RWPE1 (cell line): ENCODE data around the gene PNPO.

Experiments used
- CTCF ChIA-PET: fragments of 350-600 bp; sonication (Branson Sonifier 250); formaldehyde crosslinking; extraction: SDS; loops from one replicate; lab custom pipeline; 2021; lab: Yijun Ruan, JAX
- POLR2A ChIA-PET: fragments of 400-600 bp; formaldehyde crosslinking; extraction: SDS; loops from one replicate; lab custom pipeline; 2020; ENCODE audit warnings: antibody characterized with exemption; ENCODE audit not compliant: low non-redundant PET; lab: Yijun Ruan, JAX
- DNase-seq: peaks from one replicate; pipeline ENCODE4 v3.0.0; 2012; ENCODE audit warnings: low spot score
- H3K27ac ChIP-seq: fragments of 450-650 bp; 2 replicates; pipeline ENCODE4 v1.5.1; 2017
- TF ChIP-seq, protein P1 (sequence below): fragments of 450-650 bp; conservative IDR thresholded peaks from 2 replicates; pipeline ENCODE4 v1.5.1; 2017; ENCODE audit warnings: low read depth, mild to moderate bottlenecking

PNPO gene

DNA sequence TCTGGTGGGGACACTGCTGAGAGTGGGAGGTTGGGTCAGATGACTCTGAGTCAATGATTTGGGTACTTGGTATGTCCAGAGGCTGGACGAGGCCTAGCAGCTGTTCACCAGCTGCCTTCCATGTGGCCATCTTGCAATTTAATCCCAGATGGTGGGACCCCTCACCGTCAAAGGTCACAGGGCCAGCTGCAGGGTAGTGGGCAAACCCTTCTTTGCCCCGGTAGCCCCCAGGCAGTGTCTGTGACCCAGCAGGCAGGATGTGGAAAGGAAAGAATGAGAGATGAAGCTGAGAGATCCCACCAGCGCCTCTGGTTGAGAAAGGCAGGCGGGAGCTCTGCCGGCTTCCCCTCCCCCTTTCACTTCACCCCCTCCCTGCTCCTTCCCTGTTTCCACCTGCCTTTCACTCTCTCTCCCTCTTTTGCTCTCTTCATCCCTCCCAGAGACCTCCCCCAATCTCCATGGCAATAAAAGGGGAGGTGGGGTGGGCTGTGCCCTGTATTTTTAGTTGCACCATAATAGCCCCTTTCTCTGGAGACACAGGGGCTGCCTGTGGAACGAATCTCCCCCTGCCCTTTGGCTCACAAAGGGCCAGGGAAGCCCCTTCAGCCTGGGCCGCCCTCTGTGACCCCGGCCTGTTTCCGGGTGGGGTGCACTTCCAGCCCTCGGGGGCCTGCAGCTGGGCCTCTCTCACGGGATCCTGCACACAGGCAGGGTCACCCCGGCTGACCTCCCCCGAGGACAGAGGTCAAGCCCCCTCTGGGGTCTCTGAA, 49.8 kb downstream of the PNPO start:
- DNase-seq: no peak
- H3K27ac ChIP-seq: no peak overlapping the region

DNA sequence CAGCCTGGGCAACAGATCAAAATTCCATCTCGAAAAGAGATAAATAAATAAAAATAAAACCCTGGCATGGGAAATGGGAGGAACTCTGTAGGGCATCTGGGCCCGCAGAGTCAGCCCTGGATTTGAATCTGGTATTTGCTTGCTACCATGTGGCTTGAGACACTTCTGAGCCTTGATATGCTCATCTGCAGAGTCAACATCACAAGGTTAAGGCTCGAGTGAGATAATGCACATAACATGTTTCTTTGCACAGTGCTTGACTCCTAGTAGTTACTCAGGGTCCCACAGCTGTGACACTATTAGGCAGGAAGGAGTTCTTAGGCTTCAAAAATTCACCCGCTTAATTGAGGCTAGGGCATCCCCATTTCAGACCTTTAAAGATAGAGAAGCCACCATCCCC, 50.8 kb downstream of the PNPO start:
- no peak overlapping the region for H3K27ac ChIP-seq
- TF ChIP-seq, protein P1, sequence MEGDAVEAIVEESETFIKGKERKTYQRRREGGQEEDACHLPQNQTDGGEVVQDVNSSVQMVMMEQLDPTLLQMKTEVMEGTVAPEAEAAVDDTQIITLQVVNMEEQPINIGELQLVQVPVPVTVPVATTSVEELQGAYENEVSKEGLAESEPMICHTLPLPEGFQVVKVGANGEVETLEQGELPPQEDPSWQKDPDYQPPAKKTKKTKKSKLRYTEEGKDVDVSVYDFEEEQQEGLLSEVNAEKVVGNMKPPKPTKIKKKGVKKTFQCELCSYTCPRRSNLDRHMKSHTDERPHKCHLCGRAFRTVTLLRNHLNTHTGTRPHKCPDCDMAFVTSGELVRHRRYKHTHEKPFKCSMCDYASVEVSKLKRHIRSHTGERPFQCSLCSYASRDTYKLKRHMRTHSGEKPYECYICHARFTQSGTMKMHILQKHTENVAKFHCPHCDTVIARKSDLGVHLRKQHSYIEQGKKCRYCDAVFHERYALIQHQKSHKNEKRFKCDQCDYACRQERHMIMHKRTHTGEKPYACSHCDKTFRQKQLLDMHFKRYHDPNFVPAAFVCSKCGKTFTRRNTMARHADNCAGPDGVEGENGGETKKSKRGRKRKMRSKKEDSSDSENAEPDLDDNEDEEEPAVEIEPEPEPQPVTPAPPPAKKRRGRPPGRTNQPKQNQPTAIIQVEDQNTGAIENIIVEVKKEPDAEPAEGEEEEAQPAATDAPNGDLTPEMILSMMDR: no peak
- no peak for DNase-seq
- ChIA-PET CTCF (interaction anchor here (0.7 kb wide), 1 partner anchor 22 kb away, joined by 4 read pairs; no protein-coding TSS in a partner anchor), POLR2A (no interaction called here)

More for the DNA sequence above, 49.8 kb downstream of the PNPO start:
- TF ChIP-seq, protein P1: no peak
- CTCF ChIA-PET: no interaction called here
- POLR2A ChIA-PET: no interaction called here

DNA sequence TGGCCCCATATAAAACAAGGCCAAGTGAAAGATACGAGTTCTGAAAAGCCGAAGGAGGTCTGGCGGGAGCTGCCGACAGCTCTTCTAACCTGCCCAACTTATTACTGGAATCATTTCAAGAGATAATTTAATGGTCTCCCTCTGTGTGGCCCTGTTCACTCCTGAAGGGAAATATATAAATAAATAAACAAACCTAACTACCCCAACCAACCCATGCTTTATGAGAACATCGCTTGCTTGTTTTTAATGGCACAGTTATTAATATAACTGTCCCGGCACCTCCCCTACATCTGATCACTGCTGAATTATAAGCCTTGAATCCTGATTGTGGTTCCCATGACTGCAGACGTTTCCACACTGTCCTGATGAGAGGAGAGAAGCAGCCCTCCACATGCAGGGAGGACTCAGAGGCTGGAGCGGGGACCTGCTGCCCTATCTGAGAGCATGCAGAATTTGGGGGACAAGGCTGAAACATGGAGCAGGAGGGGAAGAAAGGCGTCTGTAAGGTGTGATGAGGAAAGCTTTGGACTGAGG, 51.7 kb downstream of the PNPO start:
- no peak overlapping the region for H3K27ac ChIP-seq
- POLR2A ChIA-PET: no interaction called here
- TF ChIP-seq, protein P1: no peak
- CTCF ChIA-PET: no interaction called here
- no peak for DNase-seq

DNA sequence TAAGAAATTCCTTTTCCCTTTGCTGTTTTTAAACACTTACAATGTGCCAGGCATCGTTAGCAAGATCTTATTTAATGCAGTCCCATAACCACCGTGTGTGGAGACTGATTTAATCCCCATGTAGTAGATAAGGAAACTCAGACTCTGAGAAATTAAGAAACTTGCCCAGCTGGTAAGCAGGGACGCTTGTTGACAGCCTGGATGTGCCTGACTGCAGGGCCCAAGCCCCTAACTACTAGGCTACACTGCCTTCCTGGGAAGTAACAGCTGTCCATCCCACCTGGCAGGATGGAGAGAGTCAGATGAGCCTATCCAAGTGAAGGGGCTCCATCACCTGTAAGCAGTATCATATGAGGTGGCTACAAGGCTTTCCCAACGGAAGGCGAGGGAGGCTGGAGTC, 52.6 kb downstream of the PNPO start:
- TF ChIP-seq, protein P1: no peak
- ChIA-PET POLR2A (no interaction called here), CTCF (no interaction called here)
- DNase-seq: no peak
- H3K27ac ChIP-seq: no peak overlapping the region

DNA sequence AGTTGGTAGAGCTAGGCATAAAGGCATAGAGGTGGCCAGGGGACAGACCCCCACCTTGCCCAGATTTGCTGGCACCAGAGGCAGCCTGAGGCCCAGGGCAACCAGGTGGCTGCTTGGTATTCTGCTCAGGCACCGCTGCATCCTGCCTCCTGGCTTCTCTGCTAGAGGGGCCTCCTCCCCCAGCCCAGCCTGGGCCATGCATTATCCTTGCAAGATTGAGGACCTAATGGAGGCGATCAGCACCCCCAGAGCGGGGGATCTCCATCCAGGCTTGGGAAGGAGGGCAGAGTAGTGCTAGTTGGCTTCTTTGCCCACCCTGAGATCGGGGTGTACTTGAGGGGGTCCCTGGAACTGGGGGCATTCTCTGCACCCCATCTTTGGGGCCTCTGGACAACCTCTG, 53.4 kb downstream of the PNPO start:
- TF ChIP-seq, protein P1: no peak
- H3K27ac ChIP-seq: no peak overlapping the region
- no peak for DNase-seq
- CTCF ChIA-PET: no interaction called here
- POLR2A ChIA-PET: no interaction called here

DNA sequence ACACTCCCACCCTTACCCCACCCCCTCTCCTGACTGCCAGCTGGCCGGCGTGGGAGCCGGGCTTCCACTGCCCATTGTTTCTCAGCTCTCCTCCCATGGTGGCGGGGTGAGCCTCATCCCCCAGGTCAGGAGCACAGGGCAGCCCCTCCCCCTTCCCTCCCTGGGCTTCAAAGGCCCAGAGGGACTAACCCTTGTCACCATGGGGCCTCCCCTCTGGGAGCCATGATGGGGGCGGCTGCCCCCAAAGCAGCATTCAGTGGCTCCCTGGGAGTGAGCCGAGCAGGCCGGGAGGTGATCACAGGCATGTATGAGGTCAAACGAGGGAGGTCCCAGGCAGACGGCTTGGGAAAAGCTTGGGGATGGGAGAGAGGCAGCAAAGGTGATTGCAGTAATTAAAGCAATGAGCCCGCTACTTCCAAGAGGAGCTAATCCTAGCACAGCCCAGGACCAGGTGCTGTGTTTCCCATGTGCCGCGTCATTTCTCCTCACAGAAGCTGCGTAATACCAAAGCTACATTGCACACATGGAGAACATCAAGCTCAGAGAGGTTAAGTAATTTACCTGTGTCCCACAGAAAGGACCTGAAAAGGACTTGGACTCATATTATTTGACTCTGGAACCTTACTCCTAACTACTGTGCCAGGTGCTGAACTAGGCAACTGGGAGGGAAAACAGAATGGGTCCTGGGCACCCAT, 54.0 kb downstream of the PNPO start:
- no peak overlapping the region for H3K27ac ChIP-seq
- POLR2A ChIA-PET: no interaction called here
- no peak for DNase-seq
- TF ChIP-seq, protein P1: no peak
- CTCF ChIA-PET: no interaction called here
